Mucosa of gallbladder (tissue), 1 donor: Measurements from ENCODE around the gene SPATA25. TPM values are rescaled to one million over a fixed set of nuclear protein-coding genes. Genes with fewer than 3 reads are reported as not detected.
A peak's percentile ranks its signal among the peaks of the same experiment; 100 is the strongest.
"Not testable (repeated sequence)": the region's sequence is repeated elsewhere in the genome, so short reads cannot be mapped to it uniquely, and the experiment has no call there.

Experiments
- DNase-seq: peaks from one replicate; pipeline ENCODE4 v3.0.0-alpha.2; 2020; ENCODE audit warnings: low spot score
- total RNA-seq: library from RNA; stranded (reverse); gene quantifications from one replicate; pipeline ENCODE4 v1.2.1, GENCODE V29; 2021
- donor health status: DM: no; HTN: no; CAD: no.

SPATA25 gene, protein sequence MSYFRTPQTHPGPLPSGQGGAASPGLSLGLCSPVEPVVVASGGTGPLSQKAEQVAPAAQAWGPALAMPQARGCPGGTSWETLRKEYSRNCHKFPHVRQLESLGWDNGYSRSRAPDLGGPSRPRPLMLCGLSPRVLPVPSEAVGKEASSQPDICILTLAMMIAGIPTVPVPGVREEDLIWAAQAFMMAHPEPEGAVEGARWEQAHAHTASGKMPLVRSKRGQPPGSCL
- total RNA-seq, result 2.8 TPM

DNA sequence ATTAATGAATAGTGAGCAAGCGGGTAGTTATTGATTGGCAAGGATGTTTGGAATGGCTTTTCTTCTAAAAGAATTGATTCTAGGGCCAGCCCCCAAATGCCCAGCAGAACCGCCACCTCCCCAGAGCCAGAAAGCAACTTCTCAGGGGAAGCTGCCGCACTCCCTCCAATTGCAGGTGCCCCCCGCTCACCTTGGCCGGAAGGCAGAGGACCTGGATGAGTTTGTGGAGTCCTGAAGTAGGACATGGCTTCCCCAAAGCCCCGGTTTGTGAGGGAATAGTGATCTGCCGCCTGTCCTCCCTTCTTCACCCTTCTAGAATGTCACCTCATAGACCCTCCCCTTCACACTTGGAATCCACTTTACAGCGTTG lies at the start of gene SPATA25:
TSS of gene SPATA25 (minus strand) at position 277 of the 370 bp plus-strand sequence. CDS start at position 245, 32 bp downstream.
- DNase-seq, result no peak

GRCh38 chr20:45935416-45936046 lies 48.1 kb upstream of the SPATA25 start:
- DNase-seq, result no peak

DNA sequence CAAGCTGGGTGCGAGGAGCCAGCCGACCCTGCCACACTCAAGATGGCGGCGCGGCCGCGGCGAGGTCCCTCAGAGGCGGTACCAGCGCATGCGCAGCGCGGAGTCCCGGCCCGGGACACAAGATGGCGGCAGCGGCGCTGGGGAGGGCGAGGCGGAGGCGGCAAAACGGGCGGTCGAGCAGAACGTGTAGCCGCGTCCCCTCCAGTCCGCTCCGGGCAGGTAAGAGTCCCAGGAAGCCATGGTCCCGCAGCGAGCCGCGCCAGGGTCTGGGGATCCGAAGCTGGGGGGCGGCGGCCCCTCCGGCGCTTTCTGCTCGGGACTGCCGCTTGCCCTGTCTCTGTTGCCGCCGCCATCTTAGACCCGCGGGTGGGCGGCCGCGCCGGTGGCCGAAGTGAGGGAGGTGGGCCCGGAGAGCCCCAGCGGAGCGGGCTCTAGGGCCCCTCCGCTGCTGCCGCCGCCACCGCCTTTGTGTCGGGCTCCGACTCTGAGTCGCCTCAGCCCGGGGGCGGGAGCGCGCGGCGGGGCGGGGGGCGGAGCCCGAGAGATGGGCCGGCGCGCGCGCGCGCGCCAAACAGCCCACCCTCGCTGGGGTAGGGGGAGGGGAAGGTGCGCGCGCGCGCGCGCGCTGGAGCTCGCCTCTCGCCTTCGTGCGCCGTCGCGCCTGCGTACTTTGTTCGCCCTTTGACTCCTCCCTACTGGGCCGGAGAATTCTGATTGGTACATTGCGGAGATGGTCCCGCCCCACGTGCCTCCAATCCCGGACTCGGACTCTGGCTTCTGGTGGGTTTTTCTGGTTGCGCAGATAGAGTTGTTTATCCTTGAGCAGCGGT lies 47.4 kb upstream of the SPATA25 start, which contains the start of gene PCIF1:
TSS of gene PCIF1 (plus strand) at position 98 of the 830 bp plus-strand sequence. CDS start 4,317 bp downstream, outside the sequence.
- DNase-seq, result peak; percentile 99

DNA sequence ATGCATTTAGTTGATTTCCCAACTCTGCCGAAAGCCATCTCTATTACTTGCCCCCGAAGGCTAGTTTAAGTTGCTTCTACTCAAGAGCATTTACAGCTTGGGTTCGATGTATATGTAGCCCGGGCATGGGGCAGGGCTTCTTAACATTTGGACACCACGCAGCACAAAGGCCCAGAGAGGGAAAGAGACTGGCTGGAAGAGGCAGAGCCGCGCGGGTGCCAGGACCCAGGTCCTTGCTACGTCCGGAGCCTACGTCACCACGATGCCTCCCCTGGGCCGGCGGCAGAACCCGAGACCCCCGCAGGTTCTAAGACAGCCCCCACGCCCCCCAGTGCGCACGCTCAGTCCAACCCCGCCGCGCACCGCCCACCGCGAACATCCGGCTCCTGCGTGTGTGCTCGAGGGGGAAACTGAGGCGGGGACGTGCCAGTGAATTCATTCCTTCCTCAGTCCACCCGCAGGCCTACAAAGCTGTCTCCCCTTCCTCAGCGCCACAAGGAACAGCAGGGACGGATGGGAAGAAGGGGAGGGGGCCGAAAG lies 46.7 kb upstream of the SPATA25 start:
- no peak for DNase-seq

DNA sequence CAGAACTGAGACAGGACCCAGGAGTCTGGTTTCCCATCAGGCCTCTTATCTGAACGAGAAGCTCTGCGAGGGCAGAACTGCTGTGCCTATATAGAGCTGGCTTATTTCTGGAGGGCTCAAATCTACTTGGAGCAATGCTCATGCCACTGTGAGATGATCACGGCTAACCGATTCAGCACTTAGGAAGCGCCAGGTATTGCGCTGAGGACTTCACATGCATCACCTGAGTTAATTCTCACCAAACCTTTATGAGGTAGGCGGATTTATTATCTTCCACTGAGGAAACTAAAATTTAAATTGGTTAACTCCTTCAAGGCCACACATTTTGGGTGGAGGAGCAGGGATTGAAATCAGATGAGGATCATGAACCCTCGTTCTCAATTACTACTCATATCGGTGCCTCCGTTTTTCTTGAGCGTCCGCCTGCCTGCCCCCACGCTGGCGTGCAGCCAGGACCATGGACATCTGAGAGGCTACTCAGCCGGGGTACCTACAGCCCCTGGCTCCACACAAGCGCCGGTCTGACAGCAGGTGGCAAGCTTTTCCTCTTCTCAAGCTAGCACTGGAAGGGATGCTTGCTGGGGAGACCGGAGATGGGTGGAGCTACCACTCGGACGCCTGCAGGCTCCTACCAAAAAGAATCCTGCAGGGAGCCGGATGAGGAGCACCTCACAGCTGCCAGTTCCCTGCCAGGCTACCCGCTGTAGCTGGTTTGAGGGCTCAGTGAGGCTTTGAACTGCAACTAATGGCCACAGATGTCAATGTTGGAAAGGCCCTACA lies 46.0 kb upstream of the SPATA25 start:
- peak; percentile 66 for DNase-seq

- DNase-seq, result not testable (repeated sequence)
These were observed 44.3 kb upstream of the SPATA25 start for GRCh38 chr20:45931680-45932079.

GRCh38 chr20:45927071-45927878 lies 39.9 kb upstream of the SPATA25 start:
- DNase-seq, result no peak

DNA sequence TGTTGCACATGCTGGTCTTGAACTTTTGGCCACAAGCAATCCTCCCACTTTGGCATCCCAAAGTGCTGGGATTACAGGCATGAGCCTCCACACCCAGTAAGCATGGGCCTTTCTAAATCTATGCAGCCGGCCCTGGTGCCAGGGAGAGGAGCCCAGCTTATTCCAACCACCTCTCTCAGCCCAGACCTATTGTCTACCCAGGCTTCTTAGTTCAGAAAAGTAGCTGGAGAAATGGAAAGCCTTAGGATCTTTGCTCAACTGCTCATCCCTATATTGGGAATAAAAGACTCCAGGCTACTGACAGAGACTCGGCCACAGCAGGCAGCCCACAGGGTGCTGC lies 39.3 kb upstream of the SPATA25 start:
- no peak for DNase-seq

GRCh38 chr20:45925821-45926506 lies 38.5 kb upstream of the SPATA25 start:
- DNase-seq, result no peak

DNA sequence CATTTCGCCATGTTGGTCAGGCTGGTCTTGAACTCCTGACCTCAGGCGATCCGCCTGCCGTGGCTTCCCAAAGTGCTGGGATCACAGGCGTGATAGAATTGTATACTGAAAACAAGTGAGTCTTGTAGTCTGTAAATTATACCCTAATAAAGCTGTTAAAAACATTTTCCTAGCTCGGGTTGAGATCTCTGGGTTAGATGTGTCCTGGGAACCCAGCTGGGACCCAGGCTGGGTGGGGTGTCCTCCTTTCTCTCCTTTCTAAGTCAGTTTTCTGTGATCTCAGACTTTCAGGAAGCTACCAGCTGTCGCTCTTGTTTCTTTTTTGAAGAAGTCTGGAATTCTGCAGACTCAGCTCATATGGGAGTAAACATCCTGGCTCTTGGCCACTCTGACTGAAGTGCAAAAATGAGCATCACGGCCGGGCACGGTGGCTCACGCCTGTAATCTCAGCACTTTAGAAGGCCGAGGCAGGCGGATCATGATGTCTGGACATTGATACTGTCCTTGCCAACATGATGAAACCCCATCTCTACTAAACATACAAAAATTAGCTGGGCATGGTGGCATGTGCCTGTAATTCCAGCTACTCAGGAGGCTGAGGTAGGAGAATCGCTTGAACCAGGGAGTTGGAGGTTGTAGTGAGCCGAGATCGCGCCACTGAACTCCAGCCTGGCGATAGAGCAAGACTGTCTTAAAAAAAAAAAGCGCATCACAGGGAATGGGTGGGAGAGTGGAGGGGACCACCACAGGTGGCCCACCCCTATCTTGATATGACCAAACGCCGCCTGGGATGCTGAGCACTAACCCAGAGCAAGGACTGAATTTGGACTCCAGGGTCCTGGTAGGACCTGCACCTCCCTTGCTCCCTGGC lies 37.2 kb upstream of the SPATA25 start:
- DNase-seq, result peak; percentile 50

DNA sequence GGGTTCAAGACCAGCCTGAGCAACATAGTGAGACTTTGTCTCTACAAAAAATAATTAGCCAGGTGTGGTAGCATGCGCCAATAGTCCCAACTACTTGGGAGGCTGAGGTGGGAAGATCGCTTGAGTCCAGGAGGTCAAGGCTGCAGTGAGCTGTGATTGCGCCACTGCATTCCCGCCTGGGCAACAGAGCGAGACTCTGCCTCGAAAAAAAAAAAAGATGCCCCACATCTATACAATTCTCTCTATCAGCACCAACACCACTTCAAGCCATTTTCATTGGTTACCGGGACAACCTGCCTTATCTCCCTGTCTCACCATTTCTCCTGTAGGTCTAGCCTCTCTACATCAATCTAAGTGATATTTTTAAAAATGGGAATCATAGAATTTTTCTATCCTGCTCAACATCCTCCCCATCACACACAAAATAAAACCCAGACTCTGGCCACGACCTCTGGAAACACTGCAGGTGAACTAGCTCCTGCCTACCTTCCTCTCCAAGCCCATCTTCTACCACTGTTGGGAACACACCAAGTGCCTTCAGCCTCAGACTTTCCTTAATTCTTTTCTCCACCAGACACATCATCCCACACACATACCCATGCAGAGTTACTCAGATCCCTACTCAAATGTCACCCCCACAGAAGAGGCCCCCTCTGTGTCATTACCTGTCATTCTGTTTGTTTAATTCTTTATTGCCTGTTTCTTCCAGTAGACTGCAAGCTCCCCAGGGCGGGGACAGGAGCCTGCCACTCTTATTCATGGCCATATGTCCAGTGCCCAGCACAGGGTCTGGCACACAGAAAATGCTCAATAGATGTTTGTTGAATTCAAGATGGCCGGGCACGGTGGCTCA lies 34.1 kb upstream of the SPATA25 start:
- no peak for DNase-seq

DNA sequence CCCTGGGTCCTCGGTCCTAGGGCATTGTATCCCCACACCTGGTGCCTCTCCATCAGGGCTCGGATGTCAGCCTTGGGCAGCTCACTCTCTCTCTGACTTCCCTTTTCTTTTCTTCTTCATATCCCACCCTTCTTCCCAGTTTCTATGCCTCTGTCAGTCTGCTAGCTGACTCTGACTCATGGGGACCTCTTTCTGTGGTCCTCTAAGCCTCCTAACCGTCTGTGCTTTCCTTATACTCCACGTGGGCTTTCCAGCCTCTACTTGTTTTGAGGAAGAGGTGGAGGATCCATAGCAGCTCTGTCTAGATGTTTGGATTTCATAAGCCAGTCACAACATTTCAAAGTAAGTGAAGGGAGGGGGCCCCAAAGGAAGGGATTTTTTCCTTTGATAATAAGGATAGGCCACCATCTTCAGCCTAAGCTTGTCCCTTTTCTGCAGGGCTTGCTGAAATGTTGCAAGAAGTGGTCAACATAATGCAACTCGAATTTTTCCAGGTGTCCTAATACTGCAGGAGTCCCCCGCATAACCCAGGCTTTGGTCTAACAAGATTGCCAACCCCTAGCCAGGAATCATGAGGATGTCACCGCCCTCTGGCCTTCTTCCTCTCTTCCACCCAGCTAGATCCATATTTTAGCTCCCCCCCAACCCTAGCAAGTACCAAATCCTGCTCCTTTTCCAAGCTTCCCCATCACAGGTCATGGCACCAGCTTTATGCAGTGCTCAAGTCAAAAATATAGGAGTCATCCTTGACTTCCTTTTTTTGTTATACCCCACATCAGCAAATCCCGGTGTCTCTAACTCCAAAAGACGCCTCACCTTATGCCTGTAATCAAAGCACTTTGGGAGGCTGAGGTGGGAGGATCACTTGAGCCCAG lies 33.3 kb upstream of the SPATA25 start:
- no peak for DNase-seq

- DNase-seq, result peak; percentile 73
These were observed 32.3 kb upstream of the SPATA25 start for GRCh38 chr20:45919542-45920399.

- DNase-seq, result no peak
These were observed 31.5 kb upstream of the SPATA25 start for GRCh38 chr20:45918779-45919537.

GRCh38 chr20:45918182-45918737 lies 30.8 kb upstream of the SPATA25 start:
- no peak for DNase-seq
